Panc1 (cell line): ENCODE data around the gene HEBP2. TPM values are rescaled to one million over a fixed set of nuclear protein-coding genes. Genes with fewer than 3 reads are reported as not detected.

Experiments used
- ATAC-seq: fragments of 200-7000 bp; cut with Tn5 transposase; 2 replicates; pipeline ENCODE4 v1.9.1; 2020; ENCODE audit warnings: mild to moderate bottlenecking, moderate library complexity
- BruUV-seq: library from RNA; stranded (reverse); fragments of 400-500 nt; replicated peaks from 2 replicates; lab custom pipeline; 2021; lab: Mats Ljungman, UMichigan
- CTCF ChIA-PET: fragments of 300-600 bp; sonication (Branson Sonifier 250); formaldehyde crosslinking; loops from one replicate; lab custom pipeline; 2022; ENCODE audit warnings: antibody characterized with exemption; lab: Charles Lee
- POLR2A ChIA-PET: fragments of 300-600 bp; sonication (Branson Sonifier 250); formaldehyde crosslinking; loops from one replicate; lab custom pipeline; 2022; ENCODE audit warnings: antibody characterized with exemption; lab: Charles Lee
- DNase-seq: peaks from one replicate; pipeline ENCODE4 v3.0.0-alpha.2; 2010; ENCODE audit warnings: low read depth, low spot score
- H3K27ac ChIP-seq: 2 replicates; pipeline ENCODE4 v1.5.1; 2011; ENCODE audit warnings: mild to moderate bottlenecking, low read length, inconsistent platforms
- H3K27me3 ChIP-seq: fragments of 200-500 bp; sonication (Bioruptor generic); 2 replicates; pipeline ENCODE4 v1.6.0; 2014; ENCODE audit warnings: low read length, inconsistent platforms; ENCODE audit not compliant: control insufficient read depth, insufficient read depth
- H3K36me3 ChIP-seq: fragments of 200-500 bp; sonication (Bioruptor generic); 2 replicates; pipeline ENCODE4 v1.5.1; 2014; ENCODE audit warnings: inconsistent platforms, mild to moderate bottlenecking, low read length, moderate library complexity; ENCODE audit not compliant: control insufficient read depth, insufficient read depth
- H3K4me1 ChIP-seq: 2 replicates; pipeline ENCODE4 v1.5.1; 2011; ENCODE audit warnings: inconsistent platforms, mild to moderate bottlenecking, low read length, moderate library complexity; ENCODE audit not compliant: control insufficient read depth, insufficient read depth
- H3K4me3 ChIP-seq, 2 experiments: 2 replicates each; pipeline ENCODE4 v1.5.1; 2011 to 2012; ENCODE audit warnings: low read depth in 2 of 2, low read length in 2 of 2, mild to moderate bottlenecking in 2 of 2, inconsistent platforms in 1 of 2, moderate library complexity in 1 of 2
- H3K9me3 ChIP-seq: fragments of 200-500 bp; sonication (Bioruptor generic); 2 replicates; pipeline ENCODE4 v1.5.1; 2014; ENCODE audit warnings: low read depth, mild to moderate bottlenecking, inconsistent platforms, low read length, moderate library complexity; ENCODE audit not compliant: control insufficient read depth, insufficient read depth
- SIN3A ChIP-seq: IDR thresholded peaks from 2 replicates; pipeline ENCODE4 v1.6.1; 2012; ENCODE audit warnings: low read depth, mild to moderate bottlenecking, low read length, moderate library complexity, borderline replicate concordance; ENCODE audit not compliant: insufficient read depth
- TCF7L2 ChIP-seq: IDR thresholded peaks from 2 replicates; pipeline ENCODE4 v1.6.1; 2011; ENCODE audit warnings: mild to moderate bottlenecking, low read depth, low read length, inconsistent platforms
- in situ Hi-C: cut with HindIII; loops from 2 replicates; pipeline ENCODE4 v1.10.0; 2016; ENCODE audit warnings: low sequenced_read_pairs, low pct_unique_long_range_greater_than_20kb
- intact Hi-C: fragments of 100-400 bp; cut with micrococcal nuclease; formaldehyde crosslinking; loops from one replicate; pipeline ENCODE4 v1.10.0; 2022; ENCODE audit not compliant: unreplicated experiment
- microRNA-seq: library from miRNA; unstranded; fragments of <30 nt; microRNA quantifications from one replicate; pipeline ENCODE4 v1.1.0, GENCODE V29; 2020; ENCODE audit not compliant: unreplicated experiment
- total RNA-seq: library from RNA; stranded (reverse); gene quantifications from one replicate; pipeline ENCODE4 v1.2.1, GENCODE V29; 2021; ENCODE audit not compliant: unreplicated experiment

The HEBP2 gene
- total RNA-seq, 1 experiment from 2014 or later, result 48.1 TPM

- Histone ChIP-seq H3K4me1 (peaks cover 8% of the 10 kb centered on the region; the same call in 1 of the 2 replicates), H3K36me3 (no peaks in the 10 kb centered on the region), H3K9me3 (no peaks in the 10 kb centered on the region), H3K27me3 (no peaks in the 10 kb centered on the region), H3K27ac (peak overlapping the region; percentile 55; the same call in 1 of the 2 replicates), H3K4me3 (peak overlapping the region in 1 of 2 experiments; percentile 33; a peak in 2 of 4 replicates)
- ChIA-PET CTCF (no interaction called here), POLR2A (interaction anchor here (0.7 kb wide), 2 partner anchors 25 to 47 kb away, joined by 4 to 5 read pairs; no protein-coding TSS in a partner anchor)
- intact Hi-C loops (no loop called here), in situ Hi-C loops (no loop called here)
- no TSS peak for BruUV-seq
- ATAC-seq (peak; percentile 93), DNase-seq (no peak)
- TF ChIP-seq SIN3A, result no peak
- TF ChIP-seq TCF7L2, result peak; percentile 57; the same call in 1 of the 2 replicates
These were observed 64.4 kb downstream of the HEBP2 start for GRCh38 chr6:138468320-138469015.

Small RNA genes within 50 kb of the gene (microRNA-seq; reads per million reads assigned to microRNA genes)
- 7.0 reads per million, percentile 21 among the genes with 10 or more reads in this experiment for gene MIR3145

Other genes starting within 250 kb of the HEBP2 start
- 1.5 TPM for gene ARFGEF3, start 242.3 kb upstream of the HEBP2 start, total RNA-seq
- not detected for gene PBOV1, start 185.7 kb upstream of the HEBP2 start, total RNA-seq
- gene SMIM28, start 26.3 kb upstream of the HEBP2 start, total RNA-seq, result not detected
- 20.6 TPM for gene NHSL1, start 95.3 kb downstream of the HEBP2 start, total RNA-seq